ENCODE measurements around the gene HHAT.

Gene HHAT

GRCh38 chr1:210553711-210554110, 225.0 kb downstream of the HHAT start:
- DNase-seq (ENCODE audit: low spot score), result no peak

- DNase-seq (ENCODE audit: low spot score), result no peak
These were observed 225.7 kb downstream of the HHAT start for GRCh38 chr1:210554382-210554781.

- no peak for DNase-seq (ENCODE audit: low spot score)
These were observed 227.8 kb downstream of the HHAT start for GRCh38 chr1:210556475-210556874.

- no peak for DNase-seq (ENCODE audit: low spot score)
These were observed 228.8 kb downstream of the HHAT start for GRCh38 chr1:210557426-210558077.

- no peak for DNase-seq (ENCODE audit: low spot score)
These were observed 229.6 kb downstream of the HHAT start for GRCh38 chr1:210558302-210558701.

GRCh38 chr1:210565306-210565705, 236.6 kb downstream of the HHAT start:
- DNase-seq (ENCODE audit: low spot score), result no peak

- DNase-seq (ENCODE audit: low spot score), result no peak
These were observed 239.9 kb downstream of the HHAT start for GRCh38 chr1:210568631-210569030.

- no peak for DNase-seq (ENCODE audit: low spot score)
These were observed 241.4 kb downstream of the HHAT start for GRCh38 chr1:210570116-210570515.

- DNase-seq (ENCODE audit: low spot score), result no peak
These were observed 242.9 kb downstream of the HHAT start for GRCh38 chr1:210571356-210572284.

GRCh38 chr1:210573141-210573540, 244.4 kb downstream of the HHAT start:
- no peak for DNase-seq (ENCODE audit: low spot score)

- no peak for DNase-seq (ENCODE audit: low spot score)
These were observed 253.7 kb downstream of the HHAT start for GRCh38 chr1:210582205-210582970.

GRCh38 chr1:210584439-210585113, 255.9 kb downstream of the HHAT start:
- DNase-seq (ENCODE audit: low spot score), result peak; percentile 84

- no peak for DNase-seq (ENCODE audit: low spot score)
These were observed 258.1 kb downstream of the HHAT start for GRCh38 chr1:210586771-210587170.

- peak; percentile 28 for DNase-seq (ENCODE audit: low spot score)
These were observed 258.9 kb downstream of the HHAT start for GRCh38 chr1:210587566-210587965.

- no peak for DNase-seq (ENCODE audit: low spot score)
These were observed 259.7 kb downstream of the HHAT start for GRCh38 chr1:210588357-210588756.

- no peak for DNase-seq (ENCODE audit: low spot score)
These were observed 260.2 kb downstream of the HHAT start for GRCh38 chr1:210588946-210589345.

- no peak for DNase-seq (ENCODE audit: low spot score)
These were observed 262.5 kb downstream of the HHAT start for GRCh38 chr1:210591214-210591613.

- DNase-seq (ENCODE audit: low spot score), result no peak
These were observed 265.9 kb downstream of the HHAT start for GRCh38 chr1:210594605-210595004.

- DNase-seq (ENCODE audit: low spot score), result no peak
These were observed 267.9 kb downstream of the HHAT start for GRCh38 chr1:210596641-210597040.

- peak; percentile 75 for DNase-seq (ENCODE audit: low spot score)
These were observed 268.9 kb downstream of the HHAT start for GRCh38 chr1:210597555-210598134.

GRCh38 chr1:210598135-210598652, 269.5 kb downstream of the HHAT start:
- peak; percentile 80 for DNase-seq (ENCODE audit: low spot score)
